ENCODE measurements around the gene SHLD1. TPM values are rescaled to one million over a fixed set of nuclear protein-coding genes. Genes with fewer than 3 reads are reported as not detected.

Gene SHLD1
- total and polyA plus RNA-seq, 2 donors = 11.2 to 16.4 TPM

- H3K4me1 ChIP-seq (ENCODE audit: control insufficient read depth in 2 of 2, insufficient read depth in 2 of 2, low read length in 2 of 2) = peaks cover 0 to under 1% of the 10 kb centered on the region in 2 donors
- H3K36me3 ChIP-seq (ENCODE audit: control insufficient read depth in 2 of 2, insufficient read depth in 2 of 2, low read length in 1 of 2) = no peaks in the 10 kb centered on the region
- DNase-seq (ENCODE audit: low read depth in 6 of 9, low spot score in 9 of 9) = no peak
- H3K4me3 ChIP-seq (ENCODE audit: low read length in 2 of 2) = no peak overlapping the region
- no peak overlapping the region for H3K27ac ChIP-seq (ENCODE audit: low read depth in 1 of 2, low read length in 1 of 2)
- WGBS = 94% methylated on average over 1 of the region's 1 CpG
- no peaks in the 10 kb centered on the region for H3K9me3 ChIP-seq (ENCODE audit: control insufficient read depth in 2 of 2, insufficient read depth in 1 of 2, low read length in 1 of 2)
- no peaks in the 10 kb centered on the region for H3K27me3 ChIP-seq (ENCODE audit: control insufficient read depth in 2 of 2, insufficient read depth in 1 of 2, low read length in 1 of 2)
These were observed 91.3 kb downstream of the SHLD1 start for GRCh38 chr20:5841522-5841921.

- H3K9me3 ChIP-seq (ENCODE audit: control insufficient read depth in 2 of 2, insufficient read depth in 1 of 2, low read length in 1 of 2) = no peaks in the 10 kb centered on the region
- DNase-seq (ENCODE audit: low read depth in 6 of 9, low spot score in 9 of 9) = no peak
- 98% methylated on average over 2 of the region's 2 CpGs for WGBS
These were observed 92.3 kb downstream of the SHLD1 start for GRCh38 chr20:5842465-5842864.

DNA sequence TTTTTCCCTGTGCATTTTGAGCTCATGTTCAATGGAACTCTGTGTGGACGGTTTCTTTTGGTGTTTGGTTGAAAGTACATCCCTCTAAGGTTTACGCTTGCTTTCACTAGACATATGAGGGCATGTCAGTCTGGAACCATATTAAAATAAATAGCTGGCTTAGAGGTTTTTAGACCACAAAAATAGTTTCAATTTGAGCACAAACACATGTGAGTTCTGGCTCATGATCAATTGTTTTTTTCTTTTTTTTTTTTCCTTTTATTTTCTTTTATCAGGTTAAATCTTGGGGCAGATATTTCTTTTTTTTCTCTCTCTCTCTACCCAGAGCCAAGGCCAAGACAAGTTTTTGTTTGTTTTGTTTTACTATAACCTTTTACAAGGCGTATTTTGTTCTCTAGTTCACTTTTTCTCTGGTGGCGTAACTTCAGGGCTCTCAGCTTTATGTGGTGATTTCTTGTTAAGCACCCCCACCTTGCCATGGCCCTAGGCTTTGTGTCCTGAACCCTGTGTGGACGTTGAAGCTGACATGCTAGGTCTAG lies 92.9 kb downstream of the SHLD1 start:
- Histone ChIP-seq H3K4me1 (ENCODE audit: control insufficient read depth in 2 of 2, insufficient read depth in 2 of 2, low read length in 2 of 2) (no peaks in the 10 kb centered on the region), H3K36me3 (ENCODE audit: control insufficient read depth in 2 of 2, insufficient read depth in 2 of 2, low read length in 1 of 2) (no peaks in the 10 kb centered on the region), H3K4me3 (ENCODE audit: low read length in 2 of 2) (no peak overlapping the region), H3K27ac (ENCODE audit: low read depth in 1 of 2, low read length in 1 of 2) (peak overlapping the region; percentile 20 to 48), H3K9me3 (ENCODE audit: control insufficient read depth in 2 of 2, insufficient read depth in 1 of 2, low read length in 1 of 2) (no peaks in the 10 kb centered on the region), H3K27me3 (ENCODE audit: control insufficient read depth in 2 of 2, insufficient read depth in 1 of 2, low read length in 1 of 2) (no peaks in the 10 kb centered on the region)
- 74% methylated on average over 5 of the region's 5 CpGs for WGBS
- DNase-seq (ENCODE audit: low read depth in 6 of 9, low spot score in 9 of 9) = no peak

More at GRCh38 chr20:5842465-5842864, 92.3 kb downstream of the SHLD1 start:
- H3K36me3 ChIP-seq (ENCODE audit: control insufficient read depth in 2 of 2, insufficient read depth in 2 of 2, low read length in 1 of 2) = no peaks in the 10 kb centered on the region
- H3K4me3 ChIP-seq (ENCODE audit: low read length in 2 of 2) = no peak overlapping the region
- H3K4me1 ChIP-seq (ENCODE audit: control insufficient read depth in 2 of 2, insufficient read depth in 2 of 2, low read length in 2 of 2) = no peaks in the 10 kb centered on the region
- H3K27ac ChIP-seq (ENCODE audit: low read depth in 1 of 2, low read length in 1 of 2) = no peak overlapping the region
- H3K27me3 ChIP-seq (ENCODE audit: control insufficient read depth in 2 of 2, insufficient read depth in 1 of 2, low read length in 1 of 2) = no peaks in the 10 kb centered on the region

DNA sequence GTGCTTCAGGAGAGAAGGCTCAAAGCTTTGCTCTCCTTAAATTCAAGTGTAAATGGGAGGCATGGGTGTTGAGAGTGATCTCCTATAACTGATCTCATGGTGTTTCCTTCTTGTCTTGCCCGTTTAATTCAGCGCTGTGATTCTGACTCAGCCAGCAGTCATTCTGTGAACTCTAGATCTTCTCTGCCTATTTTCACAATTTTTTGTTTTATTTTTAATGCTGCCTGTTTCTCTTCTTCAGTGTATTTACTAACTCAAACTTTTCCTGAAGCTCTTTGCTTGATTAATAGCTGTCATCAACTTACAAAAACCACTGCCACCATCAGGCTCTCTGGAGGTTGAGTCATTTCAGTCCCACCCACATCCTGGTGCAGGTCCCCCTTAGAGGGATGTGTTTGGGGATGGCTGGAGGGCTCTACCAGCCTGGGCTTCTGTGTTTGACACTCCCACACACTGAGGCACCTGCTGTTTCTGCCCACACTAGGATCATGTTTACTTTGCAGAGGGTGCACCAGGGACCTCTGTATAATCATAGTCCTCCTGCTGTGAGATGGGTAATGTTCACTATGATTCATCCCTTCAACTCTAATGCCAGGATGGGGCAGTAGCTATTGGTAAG lies 94.0 kb downstream of the SHLD1 start:
- Histone ChIP-seq H3K4me1 (ENCODE audit: control insufficient read depth in 2 of 2, insufficient read depth in 2 of 2, low read length in 2 of 2) (no peaks in the 10 kb centered on the region), H3K9me3 (ENCODE audit: control insufficient read depth in 2 of 2, insufficient read depth in 1 of 2, low read length in 1 of 2) (no peaks in the 10 kb centered on the region), H3K27me3 (ENCODE audit: control insufficient read depth in 2 of 2, insufficient read depth in 1 of 2, low read length in 1 of 2) (no peaks in the 10 kb centered on the region), H3K4me3 (ENCODE audit: low read length in 2 of 2) (no peak overlapping the region), H3K36me3 (ENCODE audit: control insufficient read depth in 2 of 2, insufficient read depth in 2 of 2, low read length in 1 of 2) (no peaks in the 10 kb centered on the region), H3K27ac (ENCODE audit: low read depth in 1 of 2, low read length in 1 of 2) (no peak overlapping the region)
- WGBS = 94% methylated on average over 2 of the region's 2 CpGs
- peak in 1 of 9 donors; percentile 18 for DNase-seq (ENCODE audit: low read depth in 6 of 9, low spot score in 9 of 9)

DNA sequence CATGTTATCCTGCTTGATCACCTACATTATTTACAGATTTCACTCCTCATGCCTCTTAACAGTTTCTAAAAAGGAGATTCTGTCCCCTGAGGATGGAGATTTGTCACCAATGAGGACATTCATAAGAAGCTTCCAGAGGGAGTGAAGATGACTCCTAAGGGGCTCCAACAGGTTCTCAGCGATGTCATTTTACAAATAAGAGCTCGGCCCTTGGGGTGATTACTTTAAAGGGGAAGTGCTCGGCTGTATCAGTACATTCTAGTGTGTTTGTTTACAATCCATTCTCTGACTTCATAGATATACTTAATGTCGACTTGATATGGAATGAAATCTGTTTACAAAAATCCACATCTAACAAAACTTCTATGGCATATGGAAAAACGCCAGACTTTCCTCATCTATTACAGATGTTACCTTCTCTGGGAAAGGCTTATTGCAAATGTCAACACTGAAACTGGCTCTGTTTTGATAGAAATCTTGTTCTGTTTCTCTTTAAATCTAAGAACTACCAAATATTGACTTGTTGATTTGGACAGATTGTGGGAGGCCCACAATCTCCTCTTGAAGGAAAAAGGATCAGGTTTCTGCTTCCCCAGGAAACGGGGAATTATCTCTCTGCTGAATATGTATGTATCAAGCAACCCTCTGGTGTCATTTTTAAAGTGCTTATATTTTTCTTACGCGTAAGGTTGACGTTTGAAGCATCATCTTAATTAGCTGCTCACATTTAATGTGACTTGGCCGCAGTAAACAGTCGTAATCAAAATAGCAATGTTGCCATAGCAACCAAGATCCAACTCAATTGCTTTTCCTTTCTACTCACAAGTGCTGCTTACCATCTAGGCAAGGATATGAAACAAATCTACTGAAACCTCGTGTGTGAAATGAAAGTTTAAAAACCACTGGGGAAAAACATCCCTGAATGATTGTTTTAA lies 95.7 kb downstream of the SHLD1 start:
- no peaks in the 10 kb centered on the region for H3K27me3 ChIP-seq (ENCODE audit: control insufficient read depth in 2 of 2, insufficient read depth in 1 of 2, low read length in 1 of 2)
- no peak overlapping the region for H3K27ac ChIP-seq (ENCODE audit: low read depth in 1 of 2, low read length in 1 of 2)
- no peak overlapping the region for H3K4me3 ChIP-seq (ENCODE audit: low read length in 2 of 2)
- no peak for DNase-seq (ENCODE audit: low read depth in 6 of 9, low spot score in 9 of 9)
- no peaks in the 10 kb centered on the region for H3K9me3 ChIP-seq (ENCODE audit: control insufficient read depth in 2 of 2, insufficient read depth in 1 of 2, low read length in 1 of 2)
- no peaks in the 10 kb centered on the region for H3K36me3 ChIP-seq (ENCODE audit: control insufficient read depth in 2 of 2, insufficient read depth in 2 of 2, low read length in 1 of 2)
- 93% methylated on average over 12 of the region's 12 CpGs for WGBS
- no peaks in the 10 kb centered on the region for H3K4me1 ChIP-seq (ENCODE audit: control insufficient read depth in 2 of 2, insufficient read depth in 2 of 2, low read length in 2 of 2)

DNA sequence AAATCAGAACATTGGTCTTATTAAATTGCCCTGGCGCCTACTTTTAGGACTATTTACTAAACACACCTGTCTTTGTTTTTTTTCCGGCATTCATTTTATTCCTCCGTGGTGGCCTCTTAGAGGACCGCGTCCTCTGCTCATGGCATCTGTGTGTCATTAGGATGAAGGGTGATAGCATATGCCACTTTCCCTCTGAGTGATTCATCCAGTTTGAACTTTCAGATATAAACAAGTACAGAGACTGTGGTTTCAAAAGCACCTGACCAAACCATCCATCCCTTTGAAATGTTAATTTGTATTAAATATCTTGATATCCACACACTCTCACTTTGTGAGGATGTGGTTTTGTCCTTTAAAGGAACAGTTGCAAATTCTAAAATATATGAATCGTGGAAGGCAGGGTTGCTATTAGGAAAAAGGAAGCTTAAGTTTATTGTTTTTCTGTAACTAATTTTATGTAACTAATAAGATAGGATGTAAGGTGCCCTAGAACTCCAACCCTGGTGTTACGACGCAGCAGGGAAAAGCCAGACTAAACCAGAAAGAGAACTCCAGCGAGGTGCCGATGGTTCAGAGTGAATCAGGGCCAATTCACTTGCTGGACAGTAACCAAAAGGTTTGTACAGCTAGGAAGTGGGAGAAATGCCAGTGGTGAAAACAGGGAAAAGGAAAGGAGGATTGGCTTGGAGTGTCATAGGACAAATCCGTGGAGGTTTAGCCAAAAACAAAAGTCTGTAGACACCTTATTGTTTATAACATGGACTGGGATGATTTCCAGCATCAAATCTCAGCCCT lies 98.7 kb downstream of the SHLD1 start:
- H3K27me3 ChIP-seq (ENCODE audit: control insufficient read depth in 2 of 2, insufficient read depth in 1 of 2, low read length in 1 of 2) = no peaks in the 10 kb centered on the region
- no peaks in the 10 kb centered on the region for H3K9me3 ChIP-seq (ENCODE audit: control insufficient read depth in 2 of 2, insufficient read depth in 1 of 2, low read length in 1 of 2)
- H3K4me3 ChIP-seq (ENCODE audit: low read length in 2 of 2) = no peak overlapping the region
- H3K4me1 ChIP-seq (ENCODE audit: control insufficient read depth in 2 of 2, insufficient read depth in 2 of 2, low read length in 2 of 2) = no peaks in the 10 kb centered on the region
- no peak overlapping the region for H3K27ac ChIP-seq (ENCODE audit: low read depth in 1 of 2, low read length in 1 of 2)
- H3K36me3 ChIP-seq (ENCODE audit: control insufficient read depth in 2 of 2, insufficient read depth in 2 of 2, low read length in 1 of 2) = no peaks in the 10 kb centered on the region
- DNase-seq (ENCODE audit: low read depth in 6 of 9, low spot score in 9 of 9) = no peak
- 92% methylated on average over 11 of the region's 11 CpGs for WGBS

DNA sequence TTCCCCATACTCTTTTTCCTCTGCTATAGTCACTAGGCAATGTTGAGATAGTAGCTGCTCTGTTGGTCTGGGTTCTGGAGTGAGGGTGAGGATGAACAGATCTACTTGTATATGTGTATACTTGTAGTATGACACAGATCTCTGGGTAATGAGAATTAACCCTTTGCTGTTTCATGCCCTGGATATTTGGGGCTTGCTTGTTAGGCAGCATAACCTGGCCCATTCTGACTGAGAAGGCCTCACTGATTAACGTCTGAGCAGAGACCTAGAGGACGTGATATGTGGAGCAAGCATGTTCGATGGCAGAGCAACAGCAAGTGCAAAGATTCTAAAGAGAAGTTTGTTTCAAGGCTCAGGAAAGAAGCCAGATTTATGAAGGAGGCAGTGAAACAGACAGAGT lies 105.7 kb downstream of the SHLD1 start:
- DNase-seq (ENCODE audit: low read depth in 6 of 9, low spot score in 9 of 9) = no peak
- no peaks in the 10 kb centered on the region for H3K9me3 ChIP-seq (ENCODE audit: control insufficient read depth in 2 of 2, insufficient read depth in 1 of 2, low read length in 1 of 2)

GRCh38 chr20:5859608-5860007 lies 109.4 kb downstream of the SHLD1 start:
- H3K36me3 ChIP-seq (ENCODE audit: control insufficient read depth in 2 of 2, insufficient read depth in 2 of 2, low read length in 1 of 2) = peaks cover 0 to 8% of the 10 kb centered on the region in 2 donors
- H3K4me1 ChIP-seq (ENCODE audit: control insufficient read depth in 2 of 2, insufficient read depth in 2 of 2, low read length in 2 of 2) = no peaks in the 10 kb centered on the region
- whole genome bisulfite sequencing = 97% methylated on average over 5 of the region's 5 CpGs
- no peak for DNase-seq (ENCODE audit: low read depth in 6 of 9, low spot score in 9 of 9)
- H3K9me3 ChIP-seq (ENCODE audit: control insufficient read depth in 2 of 2, insufficient read depth in 1 of 2, low read length in 1 of 2) = no peaks in the 10 kb centered on the region
- no peak overlapping the region for H3K27ac ChIP-seq (ENCODE audit: low read depth in 1 of 2, low read length in 1 of 2)
- no peak overlapping the region for H3K4me3 ChIP-seq (ENCODE audit: low read length in 2 of 2)
- no peaks in the 10 kb centered on the region for H3K27me3 ChIP-seq (ENCODE audit: control insufficient read depth in 2 of 2, insufficient read depth in 1 of 2, low read length in 1 of 2)

More for the DNA sequence above, 105.7 kb downstream of the SHLD1 start:
- H3K4me3 ChIP-seq (ENCODE audit: low read length in 2 of 2) = no peak overlapping the region
- H3K27me3 ChIP-seq (ENCODE audit: control insufficient read depth in 2 of 2, insufficient read depth in 1 of 2, low read length in 1 of 2) = no peaks in the 10 kb centered on the region
- 99% methylated on average over 3 of the region's 3 CpGs for WGBS
- no peaks in the 10 kb centered on the region for H3K4me1 ChIP-seq (ENCODE audit: control insufficient read depth in 2 of 2, insufficient read depth in 2 of 2, low read length in 2 of 2)
- no peak overlapping the region for H3K27ac ChIP-seq (ENCODE audit: low read depth in 1 of 2, low read length in 1 of 2)
- no peaks in the 10 kb centered on the region for H3K36me3 ChIP-seq (ENCODE audit: control insufficient read depth in 2 of 2, insufficient read depth in 2 of 2, low read length in 1 of 2)
